SJSA1 (cell line): ENCODE results near the gene NCAM1. TPM values are rescaled to one million over a fixed set of nuclear protein-coding genes. Genes with fewer than 3 reads are reported as not detected.

Experiments
- DNase-seq, 2 experiments: peaks; one replicate each; pipeline ENCODE4 v3.0.0-alpha.2; 2015 to 2020; ENCODE audit warnings: low spot score in 2 of 2, low read depth in 1 of 2
- H3K27ac ChIP-seq: fragments of 250-450 bp; sonication (Bioruptor Pico); 2 replicates; pipeline ENCODE4 v1.5.1; 2020; ENCODE audit warnings: mild to moderate bottlenecking, moderate library complexity
- H3K27me3 ChIP-seq: fragments of 250-450 bp; sonication (Bioruptor Pico); replicated peaks from 2 replicates; pipeline ENCODE4 v1.5.1; 2020; ENCODE audit warnings: mild to moderate bottlenecking, moderate library complexity
- H3K36me3 ChIP-seq: fragments of 250-450 bp; sonication (Bioruptor Pico); 2 replicates; pipeline ENCODE4 v1.5.1; 2020; ENCODE audit warnings: mild to moderate bottlenecking
- H3K4me1 ChIP-seq: fragments of 250-450 bp; sonication (Bioruptor Pico); replicated peaks from 2 replicates; pipeline ENCODE4 v1.6.1; 2021; ENCODE audit warnings: mild to moderate bottlenecking
- H3K4me3 ChIP-seq: fragments of 250-450 bp; sonication (Bioruptor Pico); 2 replicates; pipeline ENCODE4 v1.5.1; 2020; ENCODE audit warnings: mild to moderate bottlenecking
- H3K9me3 ChIP-seq: fragments of 250-450 bp; sonication (Bioruptor Pico); replicated peaks from 2 replicates; pipeline ENCODE4 v1.5.1; 2020; ENCODE audit warnings: mild to moderate bottlenecking
- total RNA-seq: library from RNA; depleted of rRNA; stranded (reverse); fragments of >200 nt; shearing (Covaris generic); gene quantifications from 2 replicates; pipeline ENCODE4 v1.2.3, GENCODE V29; 2014

NCAM1 gene
- total RNA-seq, 1 experiment from 2014 or later: 23.7 TPM

GRCh38 chr11:113272281-113272680 lies 311.1 kb downstream of the NCAM1 start:
- no peak overlapping the region for H3K27ac ChIP-seq

GRCh38 chr11:113272927-113273615 lies 311.9 kb downstream of the NCAM1 start:
- DNase-seq: no peak
- H3K4me3 ChIP-seq: no peak overlapping the region
- no peaks in the 10 kb centered on the region for H3K4me1 ChIP-seq
- no peak overlapping the region for H3K27ac ChIP-seq
- H3K27me3 ChIP-seq: no peaks in the 10 kb centered on the region
- H3K36me3 ChIP-seq: no peaks in the 10 kb centered on the region
- no peaks in the 10 kb centered on the region for H3K9me3 ChIP-seq

More at GRCh38 chr11:113272281-113272680, 311.1 kb downstream of the NCAM1 start:
- Histone ChIP-seq H3K27me3 (no peaks in the 10 kb centered on the region), H3K36me3 (no peaks in the 10 kb centered on the region), H3K4me1 (no peaks in the 10 kb centered on the region), H3K4me3 (no peak overlapping the region), H3K9me3 (no peaks in the 10 kb centered on the region)
- DNase-seq: no peak

- H3K27ac ChIP-seq: no peak overlapping the region
- no peak overlapping the region for H3K4me3 ChIP-seq
- no peaks in the 10 kb centered on the region for H3K4me1 ChIP-seq
- H3K27me3 ChIP-seq: no peaks in the 10 kb centered on the region
- DNase-seq: no peak
- no peaks in the 10 kb centered on the region for H3K9me3 ChIP-seq
- H3K36me3 ChIP-seq: no peaks in the 10 kb centered on the region
These were observed 312.5 kb downstream of the NCAM1 start for GRCh38 chr11:113273720-113274119.

- no peaks in the 10 kb centered on the region for H3K27me3 ChIP-seq
- H3K4me1 ChIP-seq: no peaks in the 10 kb centered on the region
- no peaks in the 10 kb centered on the region for H3K36me3 ChIP-seq
- no peaks in the 10 kb centered on the region for H3K9me3 ChIP-seq
- H3K4me3 ChIP-seq: no peak overlapping the region
- DNase-seq: no peak
- no peak overlapping the region for H3K27ac ChIP-seq
These were observed 313.7 kb downstream of the NCAM1 start for GRCh38 chr11:113274713-113275582.

- DNase-seq: no peak
- no peak overlapping the region for H3K4me3 ChIP-seq
- H3K36me3 ChIP-seq: no peaks in the 10 kb centered on the region
- H3K4me1 ChIP-seq: no peaks in the 10 kb centered on the region
- H3K9me3 ChIP-seq: no peaks in the 10 kb centered on the region
- no peaks in the 10 kb centered on the region for H3K27me3 ChIP-seq
- no peak overlapping the region for H3K27ac ChIP-seq
These were observed 314.4 kb downstream of the NCAM1 start for GRCh38 chr11:113275602-113276001.

GRCh38 chr11:113276466-113276865 lies 315.2 kb downstream of the NCAM1 start:
- H3K4me1 ChIP-seq: no peaks in the 10 kb centered on the region
- H3K27ac ChIP-seq: no peak overlapping the region
- no peaks in the 10 kb centered on the region for H3K9me3 ChIP-seq
- H3K36me3 ChIP-seq: no peaks in the 10 kb centered on the region
- no peak for DNase-seq
- no peak overlapping the region for H3K4me3 ChIP-seq
- H3K27me3 ChIP-seq: no peaks in the 10 kb centered on the region

GRCh38 chr11:113277907-113278306 lies 316.7 kb downstream of the NCAM1 start:
- Histone ChIP-seq H3K27ac (no peak overlapping the region), H3K36me3 (no peaks in the 10 kb centered on the region), H3K9me3 (no peaks in the 10 kb centered on the region), H3K4me1 (no peaks in the 10 kb centered on the region), H3K4me3 (no peak overlapping the region), H3K27me3 (no peaks in the 10 kb centered on the region)
- DNase-seq: no peak

GRCh38 chr11:113278481-113278880 lies 317.3 kb downstream of the NCAM1 start:
- DNase-seq: no peak
- H3K4me1 ChIP-seq: no peaks in the 10 kb centered on the region
- no peaks in the 10 kb centered on the region for H3K36me3 ChIP-seq
- H3K9me3 ChIP-seq: no peaks in the 10 kb centered on the region
- no peak overlapping the region for H3K27ac ChIP-seq
- no peak overlapping the region for H3K4me3 ChIP-seq
- no peaks in the 10 kb centered on the region for H3K27me3 ChIP-seq

GRCh38 chr11:113278925-113279324 lies 317.7 kb downstream of the NCAM1 start:
- no peak for DNase-seq

GRCh38 chr11:113279591-113279990 lies 318.4 kb downstream of the NCAM1 start:
- no peaks in the 10 kb centered on the region for H3K4me1 ChIP-seq
- no peak for DNase-seq
- no peaks in the 10 kb centered on the region for H3K27me3 ChIP-seq
- H3K36me3 ChIP-seq: no peaks in the 10 kb centered on the region
- H3K9me3 ChIP-seq: no peaks in the 10 kb centered on the region
- H3K4me3 ChIP-seq: no peak overlapping the region
- no peak overlapping the region for H3K27ac ChIP-seq

More at GRCh38 chr11:113278925-113279324, 317.7 kb downstream of the NCAM1 start:
- no peaks in the 10 kb centered on the region for H3K27me3 ChIP-seq
- H3K36me3 ChIP-seq: no peaks in the 10 kb centered on the region
- no peak overlapping the region for H3K4me3 ChIP-seq
- H3K9me3 ChIP-seq: no peaks in the 10 kb centered on the region
- H3K27ac ChIP-seq: no peak overlapping the region
- no peaks in the 10 kb centered on the region for H3K4me1 ChIP-seq

- Histone ChIP-seq H3K4me3 (no peak overlapping the region), H3K27ac (no peak overlapping the region), H3K4me1 (no peaks in the 10 kb centered on the region), H3K9me3 (no peaks in the 10 kb centered on the region), H3K36me3 (no peaks in the 10 kb centered on the region), H3K27me3 (no peaks in the 10 kb centered on the region)
- DNase-seq: no peak
These were observed 320.0 kb downstream of the NCAM1 start for GRCh38 chr11:113281052-113281725.

- no peak for DNase-seq
- Histone ChIP-seq H3K27me3 (no peaks in the 10 kb centered on the region), H3K9me3 (no peaks in the 10 kb centered on the region), H3K4me3 (no peak overlapping the region), H3K27ac (no peak overlapping the region), H3K4me1 (no peaks in the 10 kb centered on the region), H3K36me3 (no peaks in the 10 kb centered on the region)
These were observed 321.7 kb downstream of the NCAM1 start for GRCh38 chr11:113282898-113283437.

- Histone ChIP-seq H3K4me1 (no peaks in the 10 kb centered on the region), H3K27me3 (no peaks in the 10 kb centered on the region), H3K36me3 (no peaks in the 10 kb centered on the region), H3K9me3 (no peaks in the 10 kb centered on the region), H3K4me3 (no peak overlapping the region), H3K27ac (no peak overlapping the region)
- no peak for DNase-seq
These were observed 322.7 kb downstream of the NCAM1 start for GRCh38 chr11:113283881-113284280.

GRCh38 chr11:113286009-113286408 lies 324.8 kb downstream of the NCAM1 start:
- Histone ChIP-seq H3K27ac (no peak overlapping the region), H3K4me1 (no peaks in the 10 kb centered on the region), H3K9me3 (no peaks in the 10 kb centered on the region), H3K36me3 (no peaks in the 10 kb centered on the region), H3K27me3 (no peaks in the 10 kb centered on the region), H3K4me3 (no peak overlapping the region)
- DNase-seq: no peak
